Gastrocnemius medialis (tissue), 4 donors: ENCODE measurements around the gene EZR.

Experiments
- POLR2A ChIP-seq, 2 donors: fragments of 450-650 bp; IDR thresholded peaks; one replicate each; pipeline ENCODE4 v1.6.1; 2017; ENCODE audit warnings: antibody characterized with exemption in 2 of 2, mild to moderate bottlenecking in 2 of 2, moderate library complexity in 2 of 2
- TF ChIP-seq, protein P1 (sequence below), 5 experiments: fragments of 450-650 bp in 3 of 5; fragments of 200-600 bp in 2 of 5; sonication (generic) in 2 of 5; IDR thresholded peaks in 4 of 5; conservative IDR thresholded peaks in 1 of 5; 1 replicate in 4 of 5; 2 replicates in 1 of 5; pipeline ENCODE4 v1.5.1; 2016 to 2019; ENCODE audit warnings: antibody characterized with exemption in 5 of 5, mild to moderate bottlenecking in 3 of 5, moderate library complexity in 3 of 5

DNA sequence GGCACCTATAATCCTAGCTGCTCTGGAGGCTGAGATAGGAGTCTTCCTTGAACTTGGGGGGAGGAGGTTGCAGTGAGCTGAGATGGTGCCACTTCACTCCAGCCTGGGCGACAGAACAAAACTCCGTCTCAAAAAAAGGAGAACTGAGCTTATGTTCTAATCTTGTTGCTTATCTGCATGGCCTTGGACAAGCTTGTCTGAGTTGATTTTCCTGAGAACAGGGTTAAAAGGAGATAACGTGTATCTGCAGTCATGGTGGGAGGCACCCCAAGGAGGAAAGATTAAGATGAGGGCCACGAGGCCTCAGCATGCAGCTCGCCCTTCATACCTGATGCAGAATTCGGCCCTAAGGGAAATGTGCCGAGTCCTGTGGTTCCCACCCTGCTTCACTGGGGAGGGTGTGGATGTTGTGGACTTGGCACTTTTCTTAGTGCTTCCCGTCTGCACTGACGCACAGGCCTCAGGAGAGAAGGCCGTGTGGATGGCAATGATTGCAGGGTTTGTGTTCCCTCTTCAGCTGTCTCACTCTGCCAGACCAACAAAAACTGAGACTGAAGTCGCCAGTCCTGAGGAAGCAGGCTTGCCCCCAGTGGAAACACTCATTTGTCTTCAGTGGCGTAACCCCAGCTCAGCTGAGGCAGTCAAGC, 56.3 kb downstream of the EZR start:
- TF ChIP-seq, protein P1, sequence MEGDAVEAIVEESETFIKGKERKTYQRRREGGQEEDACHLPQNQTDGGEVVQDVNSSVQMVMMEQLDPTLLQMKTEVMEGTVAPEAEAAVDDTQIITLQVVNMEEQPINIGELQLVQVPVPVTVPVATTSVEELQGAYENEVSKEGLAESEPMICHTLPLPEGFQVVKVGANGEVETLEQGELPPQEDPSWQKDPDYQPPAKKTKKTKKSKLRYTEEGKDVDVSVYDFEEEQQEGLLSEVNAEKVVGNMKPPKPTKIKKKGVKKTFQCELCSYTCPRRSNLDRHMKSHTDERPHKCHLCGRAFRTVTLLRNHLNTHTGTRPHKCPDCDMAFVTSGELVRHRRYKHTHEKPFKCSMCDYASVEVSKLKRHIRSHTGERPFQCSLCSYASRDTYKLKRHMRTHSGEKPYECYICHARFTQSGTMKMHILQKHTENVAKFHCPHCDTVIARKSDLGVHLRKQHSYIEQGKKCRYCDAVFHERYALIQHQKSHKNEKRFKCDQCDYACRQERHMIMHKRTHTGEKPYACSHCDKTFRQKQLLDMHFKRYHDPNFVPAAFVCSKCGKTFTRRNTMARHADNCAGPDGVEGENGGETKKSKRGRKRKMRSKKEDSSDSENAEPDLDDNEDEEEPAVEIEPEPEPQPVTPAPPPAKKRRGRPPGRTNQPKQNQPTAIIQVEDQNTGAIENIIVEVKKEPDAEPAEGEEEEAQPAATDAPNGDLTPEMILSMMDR (IDR thresholded peaks at IDR 0.05 in 4 of 5, conservative IDR thresholded peaks at IDR 0.05 in 1 of 5): no peak
- TF ChIP-seq POLR2A (IDR thresholded peaks at IDR 0.05): no peak
